Right ventricle myocardium superior (tissue), 1 donor: ENCODE data around the gene PPARA. TPM values are rescaled to one million over a fixed set of nuclear protein-coding genes. Genes with fewer than 3 reads are reported as not detected.
A peak's percentile ranks its signal among the peaks of the same experiment; 100 is the strongest.
"Not testable (repeated sequence)": the region's sequence is repeated elsewhere in the genome, so short reads cannot be mapped to it uniquely, and the experiment has no call there.

ENCODE experiments used
- ATAC-seq: fragments of 200-7000 bp; cut with Tn5 transposase; one replicate; pipeline ENCODE4 v1.9.1; 2020; ENCODE audit warnings: mild to moderate bottlenecking; ENCODE audit not compliant: poor library complexity
- DNase-seq: peaks from one replicate; pipeline ENCODE4 v3.0.0-alpha.2; 2020
- intact Hi-C: fragments of 100-400 bp; cut with DNase I; formaldehyde crosslinking; loops from one replicate; pipeline ENCODE4 v1.11.2; 2022
- total RNA-seq: library from RNA; stranded (reverse); fragmentation: NEBNext Ultra II Directional; extraction: Animal tissue kit (Norgen Biotek cat#: 25700); gene quantifications from one replicate; pipeline ENCODE4 v1.2.1, GENCODE V29; 2021
- donor health status: DM: no; HTN: yes; CAD: no; lungs with severe emphysema.

PPARA gene
- total RNA-seq, 1 donor from 2014 or later: 66.1 TPM

GRCh38 chr22:46179748-46180147 lies 29.4 kb downstream of the PPARA start:
- DNase-seq: no peak
- intact Hi-C loops: no loop called here
- ATAC-seq: no peak

GRCh38 chr22:46180370-46181137 lies 30.2 kb downstream of the PPARA start:
- no peak for DNase-seq
- intact Hi-C loops: no loop called here
- ATAC-seq: no peak

- intact Hi-C loops: no loop called here
- DNase-seq: no peak
- ATAC-seq: no peak
Observed at GRCh38 chr22:46183733-46184132, 33.4 kb downstream of the PPARA start.

GRCh38 chr22:46185283-46185682 lies 35.0 kb downstream of the PPARA start:
- ATAC-seq: no peak
- no peak for DNase-seq
- intact Hi-C loops: no loop called here

GRCh38 chr22:46187862-46188261 lies 37.5 kb downstream of the PPARA start:
- ATAC-seq: no peak
- intact Hi-C loops: no loop called here

GRCh38 chr22:46192210-46192993 lies 42.1 kb downstream of the PPARA start:
- no peak for DNase-seq
- intact Hi-C loops: no loop called here
- ATAC-seq: no peak

More at GRCh38 chr22:46187862-46188261, 37.5 kb downstream of the PPARA start:
- DNase-seq: no peak

GRCh38 chr22:46193898-46194310 lies 43.6 kb downstream of the PPARA start:
- no peak for ATAC-seq
- DNase-seq: peak; percentile 49
- intact Hi-C loops: no loop called here

- DNase-seq: no peak
- intact Hi-C loops: loop anchor here (5.0 kb wide), 1 partner anchor 43 kb away; the partner anchor contains the start of gene PPARA
- ATAC-seq: peak; percentile 20
Observed at GRCh38 chr22:46195487-46196165, 45.3 kb downstream of the PPARA start.

GRCh38 chr22:46196278-46196677 lies 46.0 kb downstream of the PPARA start:
- intact Hi-C loops: loop anchor here (5.0 kb wide), 1 partner anchor 44 kb away; the partner anchor contains the start of gene PPARA
- DNase-seq (peak; percentile 86), ATAC-seq (peak; percentile 94)

- DNase-seq (no peak), ATAC-seq (no peak)
- intact Hi-C loops: loop anchor here (5.0 kb wide), 1 partner anchor 46 kb away; the partner anchor contains the start of gene PPARA
Observed at GRCh38 chr22:46198274-46198673, 47.9 kb downstream of the PPARA start.

- DNase-seq, ATAC-seq: not testable (repeated sequence)
- intact Hi-C loops: loop anchor here (5.0 kb wide), 1 partner anchor 47 kb away; the partner anchor contains the start of gene PPARA
Observed at GRCh38 chr22:46198806-46199205, 48.5 kb downstream of the PPARA start.

- DNase-seq: no peak
- ATAC-seq: peak; percentile 41
- intact Hi-C loops: no loop called here
Observed at GRCh38 chr22:46201059-46201757, 50.9 kb downstream of the PPARA start.

GRCh38 chr22:46202897-46203600 lies 52.7 kb downstream of the PPARA start:
- ATAC-seq: no peak
- intact Hi-C loops: no loop called here
- DNase-seq: no peak

GRCh38 chr22:46203601-46203980 lies 53.3 kb downstream of the PPARA start:
- intact Hi-C loops: no loop called here
- no peak for ATAC-seq
- DNase-seq: no peak

- intact Hi-C loops: no loop called here
- DNase-seq (no peak), ATAC-seq (no peak)
Observed at GRCh38 chr22:46209262-46209661, 58.9 kb downstream of the PPARA start.

GRCh38 chr22:46212195-46212594 lies 61.9 kb downstream of the PPARA start:
- ATAC-seq (no peak), DNase-seq (no peak)
- intact Hi-C loops: no loop called here

GRCh38 chr22:46213052-46213451 lies 62.7 kb downstream of the PPARA start:
- DNase-seq: no peak
- intact Hi-C loops: no loop called here
- ATAC-seq: no peak

GRCh38 chr22:46214149-46214548 lies 63.8 kb downstream of the PPARA start:
- ATAC-seq (no peak), DNase-seq (no peak)
- intact Hi-C loops: no loop called here
